GM12878 (cell line): ENCODE data around the gene NDUFB2. TPM values are rescaled to one million over a fixed set of nuclear protein-coding genes. Genes with fewer than 3 reads are reported as not detected.
"Not testable (repeated sequence)": the region's sequence is repeated elsewhere in the genome, so short reads cannot be mapped to it uniquely, and the experiment has no call there.

Source experiments
- ATAC-seq: fragments of 200-7000 bp; cut with Tn5 transposase; 3 replicates; pipeline ENCODE4 v1.9.1; 2020; ENCODE audit warnings: mild to moderate bottlenecking, moderate library complexity
- BruUV-seq: library from RNA; stranded (reverse); fragments of 400-500 nt; replicated peaks from 2 replicates; lab custom pipeline; 2021; lab: Mats Ljungman, UMichigan
- CTCF ChIA-PET: fragments of 300-600 bp; sonication (Branson Sonifier 250); formaldehyde crosslinking; extraction: SDS; loops from one replicate; lab custom pipeline; 2021; ENCODE audit warnings: inconsistent platforms; lab: Yijun Ruan, JAX
- POLR2A ChIA-PET: fragments of 350-600 bp; formaldehyde crosslinking; extraction: SDS; loops from one replicate; lab custom pipeline; 2021; ENCODE audit warnings: inconsistent platforms; lab: Charles Lee
- RAD21 ChIA-PET: fragments of 300-600 bp; sonication (Branson Sonifier 250); formaldehyde crosslinking; loops from one replicate; lab custom pipeline; 2023; ENCODE audit warnings: antibody characterized with exemption; ENCODE audit not compliant: unreplicated experiment; lab: Charles Lee
- SMC1A ChIA-PET: fragments of 300-600 bp; sonication (Branson Sonifier 250); formaldehyde crosslinking; loops from one replicate; lab custom pipeline; 2023; ENCODE audit not compliant: unreplicated experiment, uncharacterized antibody; lab: Charles Lee
- DNase-seq: peaks from one replicate; pipeline ENCODE4 v3.0.0-alpha.2; 2011; ENCODE audit warnings: low read depth, low spot score
- FAIRE-seq: peaks from 3 replicates; lab custom pipeline; 2011; peaks lifted over from hg19 to GRCh38; lab: Jason Lieb, UNC
- H2AFZ ChIP-seq: 2 replicates; pipeline ENCODE4 v1.6.0; 2011; ENCODE audit warnings: low read depth, low read length, control low read depth; ENCODE audit not compliant: control insufficient read depth
- H3K27ac ChIP-seq: 2 replicates; pipeline ENCODE4 v1.5.1; 2011; ENCODE audit warnings: control low read depth; ENCODE audit not compliant: control insufficient read depth, insufficient read depth
- H3K27me3 ChIP-seq, 2 experiments: replicated peaks in 1 of 2; 2 replicates each; pipeline versions ENCODE4 v1.6.0 to v1.6.1; 2011; ENCODE audit warnings: low read length in 1 of 2; ENCODE audit not compliant: control insufficient read depth in 2 of 2, insufficient read depth in 2 of 2
- H3K36me3 ChIP-seq, 2 experiments: 2 replicates each; pipeline ENCODE4 v1.5.1; 2011; ENCODE audit warnings: low read length in 1 of 2; ENCODE audit not compliant: control insufficient read depth in 2 of 2, insufficient read depth in 2 of 2
- H3K4me1 ChIP-seq: 2 replicates; pipeline ENCODE4 v1.6.1; 2011; ENCODE audit warnings: mild to moderate bottlenecking, low read length, moderate library complexity, mixed read lengths; ENCODE audit not compliant: control insufficient read depth, insufficient read depth
- H3K4me2 ChIP-seq: 2 replicates; pipeline ENCODE4 v1.6.0; 2011; ENCODE audit warnings: control low read depth; ENCODE audit not compliant: control insufficient read depth, insufficient read depth
- H3K4me3 ChIP-seq: fragments of 200-600 bp; sonication (generic); 2 replicates; pipeline ENCODE4 v1.5.1; 2016
- H3K79me2 ChIP-seq: 2 replicates; pipeline ENCODE4 v1.6.0; 2011; ENCODE audit warnings: low read length; ENCODE audit not compliant: control insufficient read depth, insufficient read depth
- H3K9ac ChIP-seq: 2 replicates; pipeline ENCODE4 v1.8.0; 2011; ENCODE audit warnings: low read length, control low read depth, mixed read lengths; ENCODE audit not compliant: control insufficient read depth, insufficient read depth
- H3K9me3 ChIP-seq: replicated peaks from 3 replicates; pipeline ENCODE4 v1.5.1; 2011; ENCODE audit warnings: mild to moderate bottlenecking, low read length; ENCODE audit not compliant: control insufficient read depth, insufficient read depth
- H4K20me1 ChIP-seq: 2 replicates; pipeline ENCODE4 v1.6.0; 2011; ENCODE audit not compliant: control insufficient read depth, insufficient read depth
- CHD2 ChIP-seq: IDR thresholded peaks from 2 replicates; pipeline ENCODE4 v1.6.1; 2011; ENCODE audit warnings: low read depth, low read length, improper control_type of control experiment, borderline replicate concordance
- ESRRA ChIP-seq: IDR thresholded peaks from 2 replicates; pipeline ENCODE4 v1.6.1; 2012; ENCODE audit warnings: mild to moderate bottlenecking, low read length, improper control_type of control experiment
- HDAC2 ChIP-seq: fragments of 200-600 bp; sonication (generic); IDR thresholded peaks from 2 replicates; pipeline ENCODE4 v1.6.1; 2017
- PAX8 ChIP-seq: fragments of 450-650 bp; IDR thresholded peaks from 2 replicates; pipeline ENCODE4 v1.6.1; 2017; ENCODE audit warnings: mild to moderate bottlenecking, moderate library complexity
- POLR2A ChIP-seq: IDR thresholded peaks from 2 replicates; pipeline ENCODE4 v1.6.1; 2011; ENCODE audit warnings: low read depth, mild to moderate bottlenecking, low read length
- RB1 ChIP-seq: fragments of 450-650 bp; formaldehyde crosslinking; IDR thresholded peaks from 2 replicates; pipeline ENCODE4 v1.6.1; 2017; ENCODE audit warnings: mild to moderate bottlenecking, borderline replicate concordance
- SKIL ChIP-seq: fragments of 450-650 bp; IDR thresholded peaks from 2 replicates; pipeline ENCODE4 v1.6.1; 2017; ENCODE audit warnings: mild to moderate bottlenecking, low read depth, inconsistent platforms; ENCODE audit not compliant: poor library complexity, severe bottlenecking
- STAT3 ChIP-seq: IDR thresholded peaks from 2 replicates; pipeline ENCODE4 v1.6.1; 2011; ENCODE audit warnings: low read depth, low read length, improper control_type of control experiment
- YBX1 ChIP-seq: fragments of 450-650 bp; IDR thresholded peaks from 2 replicates; pipeline ENCODE4 v1.6.1; 2016; ENCODE audit warnings: antibody characterized with exemption
- ZNF274 ChIP-seq: IDR thresholded peaks from one replicate; pipeline ENCODE4 v1.8.0; 2011; ENCODE audit not compliant: insufficient read length, insufficient read depth
- WGBS: methylation state at CpG from one replicate; pipeline ENCODE4 v1.1.6; 2016; ENCODE audit warnings: low lambda C conversion rate; ENCODE audit not compliant: insufficient replicate concordance, insufficient coverage; ENCODE audit errors: missing lambda C conversion rate; 5-methylcytosine and 5-hydroxymethylcytosine counted together
- in situ Hi-C: fragments of 300-500 bp; cut with MboI; formaldehyde crosslinking; loops from 9 replicates; pipeline ENCODE4 v1.14.3; 2018; ENCODE audit warnings: mixed read lengths
- intact Hi-C: fragments of 100-400 bp; cut with micrococcal nuclease; formaldehyde crosslinking; loops from one replicate; pipeline ENCODE4 v1.14.2; 2022; ENCODE audit not compliant: unreplicated experiment
- polyA plus RNA-seq, 11 experiments: library from polyadenylated mRNA; depleted of rRNA in 4 of 11; unstranded in 6 of 11; stranded (reverse) in 5 of 11; fragments of >200 nt; fragmentation: Nextera tagmentation in 4 of 11; fragmentation: Illumina TruSeq in 1 of 11; extraction: Ambion mirVana in 4 of 11; extraction: Trizol in 1 of 11; gene quantifications; 1 replicate in 1 of 11; 2 replicates in 10 of 11; pipeline versions ENCODE4 v1.2.1 to v1.2.3, GENCODE V29; 2011 to 2016; ENCODE audit warnings: inconsistent platforms in 2 of 11, missing spikeins in 2 of 11, low read depth in 1 of 11
- total RNA-seq, 4 experiments: library from RNA; depleted of rRNA in 3 of 4; stranded (reverse); fragments of >200 nt in 3 of 4; fragmentation: Illumina TruSeq in 1 of 4; extraction: Trizol in 1 of 4; gene quantifications; 2 replicates each; pipeline versions ENCODE4 v1.2.1 to v1.2.3, GENCODE V29; 2013 to 2021

NDUFB2 gene
- total and polyA plus RNA-seq, 10 of the 15 experiments (the other 5 are each of a cell fraction or from before 2014, with no cell fraction given) = 109 to 1,236 (median 323) TPM

DNA sequence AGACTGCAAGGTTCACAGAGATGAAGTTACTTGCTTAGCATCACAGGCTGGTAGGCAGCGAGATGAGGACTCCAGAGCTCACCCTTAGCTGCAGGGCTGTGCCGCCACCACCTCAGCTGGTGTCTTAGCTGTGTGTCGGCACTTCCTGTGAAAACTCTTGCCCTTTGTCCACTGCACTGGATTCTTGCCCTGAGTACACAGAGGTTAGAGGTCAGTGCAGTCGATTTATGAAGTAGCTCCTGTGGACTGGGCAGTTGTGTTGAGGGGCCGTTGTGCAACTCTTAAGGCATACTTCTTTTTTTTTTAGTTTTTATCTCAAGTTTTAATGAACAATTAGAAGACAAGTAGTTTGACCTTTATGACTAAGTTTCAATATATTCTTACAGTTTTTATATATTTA, 10.6 kb downstream of the NDUFB2 start:
- Histone ChIP-seq H3K4me3 (no peak overlapping the region), H3K4me2 (no peak overlapping the region), H3K9ac (no peak overlapping the region)
- WGBS = 95% methylated on average over 5 of the region's 5 CpGs
- no peak for DNase-seq
- FAIRE-seq = no peak
- TF ChIP-seq SKIL (no peak), ESRRA (no peak), YBX1 (no peak), HDAC2 (no peak), ZNF274 (no peak), RB1 (no peak), POLR2A (no peak), CHD2 (no peak), STAT3 (no peak), PAX8 (no peak)
- TF ChIP-seq, all 136 proteins: peak for 0
- intact Hi-C loops (no loop called here), in situ Hi-C loops (no loop called here)
- ChIA-PET RAD21 (no interaction called here), POLR2A (no interaction called here), CTCF (no interaction called here), SMC1A (no interaction called here)
- Histone ChIP-seq H3K36me3 (peaks cover 5 to 12% of the 10 kb centered on the region in 2 experiments; a peak in 3 of 4 replicates), H4K20me1 (no peaks in the 10 kb centered on the region), H3K79me2 (no peaks in the 10 kb centered on the region; the same call in 1 of the 2 replicates), H3K4me1 (no peaks in the 10 kb centered on the region), H3K27me3 (no peaks in the 10 kb centered on the region), H3K27ac (no peak overlapping the region), H2AFZ (no peak overlapping the region), H3K9me3 (no peaks in the 10 kb centered on the region)
- ATAC-seq = no peak
- no TSS peak for BruUV-seq

GRCh38 chr7:140708764-140709163, 12.3 kb downstream of the NDUFB2 start:
- H2AFZ ChIP-seq, RAD21 ChIA-PET, BruUV-seq, ATAC-seq, intact Hi-C loops, FAIRE-seq, H3K4me2 ChIP-seq, H3K4me3 ChIP-seq, CTCF ChIA-PET, H3K27me3 ChIP-seq, H4K20me1 ChIP-seq, in situ Hi-C loops, H3K79me2 ChIP-seq, H3K9ac ChIP-seq, H3K4me1 ChIP-seq, H3K9me3 ChIP-seq, DNase-seq, H3K27ac ChIP-seq, SMC1A ChIA-PET: not testable (repeated sequence)
- WGBS = 100% methylated on average over 2 of the region's 4 CpGs
- H3K36me3 ChIP-seq = peaks cover 5 to 12% of the 10 kb centered on the region in 2 experiments; a peak in 3 of 4 replicates
- POLR2A ChIA-PET = interaction anchor here (0.6 kb wide), 1 partner anchor 1966 kb away, joined by 4 read pairs; no protein-coding TSS in a partner anchor

DNA sequence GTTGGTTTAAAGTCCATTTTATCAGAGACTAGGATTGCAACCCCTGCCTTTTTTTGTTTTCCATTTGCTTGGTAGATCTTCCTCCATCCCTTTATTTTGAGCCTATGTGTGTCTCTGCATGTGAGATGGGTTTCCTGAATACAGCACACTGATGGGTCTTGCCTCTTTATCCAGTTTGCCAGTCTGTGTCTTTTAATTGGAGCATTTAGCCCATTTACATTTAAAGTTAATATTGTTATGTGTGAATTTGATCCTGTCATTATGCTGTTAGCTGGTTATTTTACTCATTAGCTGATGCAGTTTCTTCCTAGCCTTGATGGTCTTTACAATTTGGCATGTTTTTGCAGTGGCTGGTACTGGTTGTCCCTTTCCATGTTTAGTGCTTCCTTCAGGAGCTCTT, 15.9 kb downstream of the NDUFB2 start:
- H2AFZ ChIP-seq, H3K36me3 ChIP-seq, FAIRE-seq, RAD21 ChIA-PET, in situ Hi-C loops, intact Hi-C loops, H4K20me1 ChIP-seq, SMC1A ChIA-PET, CTCF ChIA-PET, H3K27ac ChIP-seq, DNase-seq, H3K27me3 ChIP-seq, H3K4me1 ChIP-seq, H3K79me2 ChIP-seq, POLR2A ChIA-PET, H3K9me3 ChIP-seq, H3K9ac ChIP-seq, ATAC-seq, BruUV-seq, H3K4me2 ChIP-seq, H3K4me3 ChIP-seq: not testable (repeated sequence)
